H1 (cell line): ENCODE measurements around the gene GRID1. TPM values are rescaled to one million over a fixed set of nuclear protein-coding genes. Genes with fewer than 3 reads are reported as not detected.

Experiments used
- ATF3 ChIP-seq: IDR thresholded peaks from 2 replicates; pipeline ENCODE4 v1.6.1; 2011; ENCODE audit warnings: low read depth, mild to moderate bottlenecking, low read length; ENCODE audit not compliant: insufficient read depth
- BRCA1 ChIP-seq: IDR thresholded peaks from 2 replicates; pipeline ENCODE4 v1.6.1; 2012; ENCODE audit warnings: low read depth, low read length, improper control_type of control experiment
- CHD2 ChIP-seq: IDR thresholded peaks from 2 replicates; pipeline ENCODE4 v1.6.1; 2012; ENCODE audit warnings: low read length, improper control_type of control experiment
- CHD7 ChIP-seq: fragments of 300-600 bp; sonication (generic); IDR thresholded peaks from 2 replicates; pipeline ENCODE4 v1.7.1; 2012; ENCODE audit warnings: low read length, moderate library complexity, mild to moderate bottlenecking, inconsistent platforms; ENCODE audit not compliant: insufficient replicate concordance
- EGR1 ChIP-seq: IDR thresholded peaks from 2 replicates; pipeline ENCODE4 v1.6.1; 2011; ENCODE audit warnings: low read depth, low read length, borderline replicate concordance
- PHF8 ChIP-seq: fragments of 200-600 bp; sonication (generic); conservative IDR thresholded peaks from 2 replicates; pipeline ENCODE4 v1.7.1; 2012; ENCODE audit warnings: low read depth, mild to moderate bottlenecking, inconsistent platforms, low read length, moderate library complexity
- SP4 ChIP-seq: IDR thresholded peaks from 2 replicates; pipeline ENCODE4 v1.6.1; 2012; ENCODE audit warnings: low read length, inconsistent platforms
- USF2 ChIP-seq: IDR thresholded peaks from 2 replicates; pipeline ENCODE4 v1.6.1; 2011; ENCODE audit warnings: low read length, improper control_type of control experiment
- polyA plus RNA-seq, 7 experiments: library from polyadenylated mRNA; depleted of rRNA in 3 of 7; stranded (reverse) in 5 of 7; unstranded in 2 of 7; fragments of >200 nt in 5 of 7; fragments of 200-250 nt in 2 of 7; gene quantifications; 1 replicate in 5 of 7; 2 replicates in 1 of 7; 4 replicates in 1 of 7; pipeline versions ENCODE4 v1.2.1 to v1.2.3, GENCODE V29; 2011 to 2013; ENCODE audit warnings: missing spikeins in 2 of 7, mixed read lengths in 2 of 7
- total RNA-seq: library from RNA; stranded (reverse); fragmentation: NEBNext Ultra II Directional; extraction: Animal tissue kit (Norgen Biotek cat#: 25700); gene quantifications from 2 replicates; pipeline ENCODE4 v1.2.1, GENCODE V29; 2021

The GRID1 gene
- total and polyA plus RNA-seq, 2 of the 8 experiments (the other 6 are each of a cell fraction or from before 2014, with no cell fraction given) = 0.22 to 0.30 TPM

- TF ChIP-seq EGR1 (no peak), CHD7 (no peak), USF2 (no peak), PHF8 (no peak), BRCA1 (no peak), ATF3 (no peak), SP4 (no peak), CHD2 (no peak)
Measured at GRCh38 chr10:86250399-86250798, 116.2 kb downstream of the GRID1 start (continued).
